ENCODE results near the gene D2HGDH.

DNA sequence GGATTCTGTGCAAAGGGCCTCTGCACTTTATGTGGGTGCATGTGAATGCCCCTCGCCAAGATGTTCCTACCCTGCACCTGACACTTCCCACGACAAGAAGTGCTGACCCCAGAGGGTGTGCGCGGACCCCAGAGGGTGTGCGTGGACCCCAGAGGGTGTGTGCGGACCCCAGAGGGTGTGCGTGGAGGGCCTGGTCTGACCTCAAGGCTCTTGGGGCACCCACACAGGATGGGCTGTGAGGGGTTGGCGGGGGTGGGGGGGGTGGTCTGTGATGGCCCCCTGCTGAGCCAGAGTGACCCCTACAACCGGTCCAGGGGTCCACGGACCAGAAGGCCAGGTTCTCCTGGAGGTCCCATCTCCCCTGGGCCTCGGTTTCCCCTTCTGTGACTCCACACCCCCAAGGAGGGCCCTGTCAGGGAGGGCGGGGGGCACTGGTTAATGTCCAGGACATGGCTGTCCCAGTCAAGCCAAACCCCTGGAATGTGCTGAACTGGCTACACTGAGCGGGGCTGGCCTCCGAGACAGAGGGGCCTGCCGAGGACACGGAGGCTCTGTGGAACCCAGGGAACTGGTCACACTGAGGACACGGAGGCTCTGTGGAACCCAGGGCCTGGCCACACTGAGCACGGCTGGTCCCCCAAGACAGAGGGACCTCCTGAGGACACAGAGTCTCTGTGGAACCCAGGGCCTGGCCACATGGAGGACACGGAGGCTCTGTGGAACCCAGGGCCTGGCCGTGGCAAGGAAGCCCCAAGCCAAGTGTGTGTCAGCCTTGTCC, 77.7 kb downstream of the D2HGDH start:
- no peak for TF ChIP-seq POLR2A (IDR thresholded peaks at IDR 0.05; ENCODE audit: low read depth, low read length)
- TF ChIP-seq POLR2AphosphoS5 (IDR thresholded peaks at IDR 0.05; ENCODE audit: low read depth, low read length) = no peak
- TF ChIP-seq TAF1 (IDR thresholded peaks at IDR 0.05; ENCODE audit: low read depth, low read length) = no peak
- TF ChIP-seq POU2F2 (IDR thresholded peaks at IDR 0.05; ENCODE audit: low read depth, low read length) = no peak
- TF ChIP-seq SPI1 (IDR thresholded peaks at IDR 0.05; ENCODE audit: low read depth, low read length) = no peak
